ENCODE data around the gene PAX2. TPM values are rescaled to one million over a fixed set of nuclear protein-coding genes. Genes with fewer than 3 reads are reported as not detected.

Gene PAX2
- total RNA-seq, 4 donors from 2014 or later = not detected

- no peak overlapping the region for H3K4me3 ChIP-seq
- no peaks in the 10 kb centered on the region for H3K36me3 ChIP-seq
- H3K9me3 ChIP-seq = no peaks in the 10 kb centered on the region
- no peaks in the 10 kb centered on the region for H3K4me1 ChIP-seq
- WGBS = 76% methylated on average over 10 of the region's 10 CpGs
- TF ChIP-seq POLR2AphosphoS5 (IDR thresholded peaks at IDR 0.05) = no peak
- no peak for DNase-seq (ENCODE audit: low spot score in 2 of 2)
- H3K27me3 ChIP-seq = peaks cover 89% of the 10 kb centered on the region
- H3K27ac ChIP-seq = no peak overlapping the region
Observed at GRCh38 chr10:100808876-100809275, 63.5 kb downstream of the PAX2 start.

DNA sequence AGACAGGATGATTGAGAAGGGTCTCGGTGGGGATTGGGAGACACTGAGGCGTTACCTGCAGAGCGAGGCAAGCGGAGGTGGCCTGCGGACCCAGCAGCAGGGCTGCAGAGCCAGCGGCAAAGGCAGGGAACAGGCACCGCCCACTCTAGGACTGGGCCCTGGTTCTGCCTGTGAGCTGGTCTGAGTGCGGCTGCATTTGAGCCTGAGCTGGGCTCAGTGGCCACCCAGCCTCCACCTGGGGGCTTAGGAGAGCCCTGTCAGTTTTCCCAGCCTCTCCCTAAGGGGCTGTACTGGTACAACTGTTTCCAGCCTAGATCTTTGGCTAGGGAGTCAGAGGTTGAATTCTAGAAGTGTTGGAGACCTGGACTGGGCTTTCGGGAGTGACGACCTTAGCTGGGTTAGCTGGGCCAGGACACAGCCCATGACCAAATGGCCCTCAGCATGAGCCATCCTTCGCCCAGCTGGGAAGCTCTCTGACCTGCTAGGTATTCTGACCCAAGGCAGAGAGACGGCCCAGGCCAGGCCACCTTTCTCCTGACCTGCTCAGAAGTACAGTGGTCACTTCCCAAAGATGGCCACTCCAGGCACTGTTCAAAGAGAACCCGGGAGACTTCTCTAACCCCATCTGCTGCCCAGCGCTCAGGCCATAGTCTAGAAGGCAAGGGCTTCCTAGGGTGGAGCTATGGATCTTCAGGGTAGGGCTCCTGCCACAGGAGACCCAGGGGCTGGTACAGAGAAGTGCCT is 64.9 kb downstream of the PAX2 start:
- Histone ChIP-seq H3K9me3 (no peaks in the 10 kb centered on the region), H3K4me3 (no peak overlapping the region), H3K4me1 (no peaks in the 10 kb centered on the region), H3K27me3 (peaks cover 94% of the 10 kb centered on the region), H3K27ac (no peak overlapping the region), H3K36me3 (no peaks in the 10 kb centered on the region)
- TF ChIP-seq, protein P1, sequence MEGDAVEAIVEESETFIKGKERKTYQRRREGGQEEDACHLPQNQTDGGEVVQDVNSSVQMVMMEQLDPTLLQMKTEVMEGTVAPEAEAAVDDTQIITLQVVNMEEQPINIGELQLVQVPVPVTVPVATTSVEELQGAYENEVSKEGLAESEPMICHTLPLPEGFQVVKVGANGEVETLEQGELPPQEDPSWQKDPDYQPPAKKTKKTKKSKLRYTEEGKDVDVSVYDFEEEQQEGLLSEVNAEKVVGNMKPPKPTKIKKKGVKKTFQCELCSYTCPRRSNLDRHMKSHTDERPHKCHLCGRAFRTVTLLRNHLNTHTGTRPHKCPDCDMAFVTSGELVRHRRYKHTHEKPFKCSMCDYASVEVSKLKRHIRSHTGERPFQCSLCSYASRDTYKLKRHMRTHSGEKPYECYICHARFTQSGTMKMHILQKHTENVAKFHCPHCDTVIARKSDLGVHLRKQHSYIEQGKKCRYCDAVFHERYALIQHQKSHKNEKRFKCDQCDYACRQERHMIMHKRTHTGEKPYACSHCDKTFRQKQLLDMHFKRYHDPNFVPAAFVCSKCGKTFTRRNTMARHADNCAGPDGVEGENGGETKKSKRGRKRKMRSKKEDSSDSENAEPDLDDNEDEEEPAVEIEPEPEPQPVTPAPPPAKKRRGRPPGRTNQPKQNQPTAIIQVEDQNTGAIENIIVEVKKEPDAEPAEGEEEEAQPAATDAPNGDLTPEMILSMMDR (IDR thresholded peaks at IDR 0.05) = no peak
- TF ChIP-seq POLR2AphosphoS5 (IDR thresholded peaks at IDR 0.05) (no peak), POLR2A (IDR thresholded peaks at IDR 0.05) (no peak), EP300 (IDR thresholded peaks at IDR 0.05) (no peak)
- no peak for DNase-seq (ENCODE audit: low spot score in 2 of 2)
- 84% methylated on average over 10 of the region's 14 CpGs for WGBS

DNA sequence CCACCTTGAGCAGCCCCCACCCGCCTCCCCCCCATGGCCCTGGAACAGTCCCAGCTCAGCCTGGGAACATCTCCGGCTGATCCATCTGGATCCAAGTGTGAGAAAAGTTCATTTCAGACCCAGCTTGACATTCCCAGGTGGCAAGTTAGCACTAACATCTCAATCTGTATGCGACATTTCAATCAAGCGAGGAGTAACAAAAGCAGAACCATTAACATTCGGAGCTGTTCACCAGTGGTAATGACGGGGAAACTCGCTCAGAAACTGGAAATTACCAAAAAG is 65.4 kb downstream of the PAX2 start:
- Histone ChIP-seq H3K36me3 (no peaks in the 10 kb centered on the region), H3K27me3 (peaks cover 94% of the 10 kb centered on the region), H3K4me3 (no peak overlapping the region), H3K9me3 (no peaks in the 10 kb centered on the region), H3K27ac (no peak overlapping the region), H3K4me1 (no peaks in the 10 kb centered on the region)
- DNase-seq (ENCODE audit: low spot score in 2 of 2) = no peak
- TF ChIP-seq POLR2A (IDR thresholded peaks at IDR 0.05) (no peak), EP300 (IDR thresholded peaks at IDR 0.05) (no peak), POLR2AphosphoS5 (IDR thresholded peaks at IDR 0.05) (no peak)
- TF ChIP-seq, protein P1 (IDR thresholded peaks at IDR 0.05) = no peak
- WGBS = 89% methylated on average over 6 of the region's 7 CpGs

DNA sequence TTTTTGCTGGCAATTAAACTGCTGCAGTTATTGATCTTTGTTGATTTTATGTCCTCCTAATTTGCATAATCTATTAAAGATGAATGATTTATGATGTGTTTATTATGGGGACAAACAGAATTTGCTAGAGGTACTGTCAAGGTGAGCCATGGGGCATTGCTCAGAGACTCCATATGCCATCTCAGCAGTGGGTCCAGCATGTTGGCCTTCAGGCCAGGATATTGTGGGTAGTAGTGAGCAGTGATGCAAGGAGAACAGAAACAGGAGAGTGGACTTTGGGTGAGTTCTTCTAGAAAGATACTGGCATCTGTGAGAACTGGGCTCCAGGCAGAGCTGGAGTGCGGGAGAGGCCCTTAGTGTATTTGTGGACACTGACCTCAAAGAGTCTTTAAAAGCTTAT is 65.9 kb downstream of the PAX2 start:
- WGBS = 82% methylated on average over 1 of the region's 1 CpG
- H3K27me3 ChIP-seq = peaks cover 94% of the 10 kb centered on the region

DNA sequence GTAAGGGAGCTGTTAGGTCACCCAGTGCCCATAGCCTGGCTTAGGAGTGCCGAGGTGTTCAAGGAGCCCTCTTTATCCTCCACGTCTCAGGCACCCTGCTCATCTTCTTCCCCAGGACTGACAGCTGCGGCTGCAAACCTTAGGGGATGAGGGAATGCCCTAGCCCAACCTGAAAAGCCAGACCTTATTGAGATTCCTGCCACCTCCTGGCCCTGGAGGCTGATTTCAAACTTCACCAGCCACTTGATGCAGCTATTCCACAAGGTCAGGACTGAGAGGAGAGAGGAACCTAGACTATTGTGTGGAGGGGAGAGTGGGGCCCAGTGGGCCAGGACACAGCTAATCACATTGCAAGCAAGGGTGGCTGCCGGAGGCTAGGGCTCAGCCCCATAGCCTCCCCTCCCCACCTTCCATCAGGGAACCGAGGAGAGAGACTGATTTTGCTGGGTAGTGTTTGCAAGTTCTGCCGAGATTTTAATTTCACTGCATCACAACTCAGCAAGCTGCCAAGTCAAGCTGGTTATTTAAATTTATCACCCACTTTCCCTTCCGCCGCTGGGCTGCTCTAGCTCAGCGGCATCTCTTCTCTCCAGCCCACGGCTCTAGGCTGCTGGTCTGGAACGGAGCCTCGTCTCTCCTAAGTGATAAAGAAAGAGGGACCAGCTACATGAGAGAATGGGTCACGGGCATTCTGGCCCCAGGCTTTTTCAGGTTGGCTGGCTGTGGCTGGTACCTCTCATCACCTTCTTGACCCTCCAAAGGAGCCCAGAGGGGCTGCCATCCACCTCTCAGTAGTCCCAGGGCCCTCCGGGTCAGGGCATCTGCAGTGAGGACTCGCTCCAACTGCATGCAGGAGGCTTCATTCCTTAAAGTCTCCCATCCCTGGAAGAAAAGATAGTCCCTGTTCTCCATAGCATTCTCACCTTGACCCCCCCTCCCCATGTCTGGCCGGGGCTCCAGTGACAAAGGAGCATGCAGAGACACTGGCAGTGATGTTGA is 66.7 kb downstream of the PAX2 start:
- no peak for DNase-seq (ENCODE audit: low spot score in 2 of 2)
- TF ChIP-seq POLR2A (IDR thresholded peaks at IDR 0.05) (no peak), EP300 (IDR thresholded peaks at IDR 0.05) (no peak), POLR2AphosphoS5 (IDR thresholded peaks at IDR 0.05) (no peak)
- TF ChIP-seq, protein P1 (IDR thresholded peaks at IDR 0.05) = no peak
- Histone ChIP-seq H3K4me1 (no peaks in the 10 kb centered on the region), H3K27me3 (peaks cover 94% of the 10 kb centered on the region), H3K36me3 (no peaks in the 10 kb centered on the region), H3K9me3 (no peaks in the 10 kb centered on the region), H3K27ac (no peak overlapping the region), H3K4me3 (no peak overlapping the region)
- 61% methylated on average over 14 of the region's 16 CpGs for WGBS

More for the DNA sequence above, 65.9 kb downstream of the PAX2 start:
- H3K9me3 ChIP-seq = no peaks in the 10 kb centered on the region
- TF ChIP-seq POLR2AphosphoS5 (IDR thresholded peaks at IDR 0.05) = no peak
- TF ChIP-seq, protein P1 (IDR thresholded peaks at IDR 0.05) = no peak
- no peak for TF ChIP-seq EP300 (IDR thresholded peaks at IDR 0.05)
- no peak for TF ChIP-seq POLR2A (IDR thresholded peaks at IDR 0.05)
- DNase-seq (ENCODE audit: low spot score in 2 of 2) = no peak
- H3K4me3 ChIP-seq = no peak overlapping the region
- no peaks in the 10 kb centered on the region for H3K4me1 ChIP-seq
- H3K36me3 ChIP-seq = no peaks in the 10 kb centered on the region
- no peak overlapping the region for H3K27ac ChIP-seq

All from suprapubic skin (tissue), 4 donors.